ENCODE results near the gene SLAMF7. TPM values are rescaled to one million over a fixed set of nuclear protein-coding genes. Genes with fewer than 3 reads are reported as not detected.

The SLAMF7 gene
- total and polyA plus RNA-seq, 3 donors from 2014 or later, result 0.68 to 5.1 TPM; not detected in 1

GRCh38 chr1:160789051-160789701 lies 50.1 kb downstream of the SLAMF7 start:
- intact Hi-C loops (cut with DNase I; ENCODE audit: low total_unique reads), result no loop called here
- H3K27me3 ChIP-seq, result no peaks in the 10 kb centered on the region
- TF ChIP-seq POLR2A (IDR thresholded peaks at IDR 0.05), result no peak
- TF ChIP-seq CTCF (IDR thresholded peaks at IDR 0.05), result no peak
- H3K4me1 ChIP-seq, result no peaks in the 10 kb centered on the region
- H3K9me3 ChIP-seq, result no peaks in the 10 kb centered on the region
- WGBS, 2 donors, result 92 to 94% methylated on average over 11 of the region's 11 CpGs
- no peak for DNase-seq
- H3K36me3 ChIP-seq (ENCODE audit: low read depth, missing control alignments), result no peaks in the 10 kb centered on the region
- H3K4me3 ChIP-seq, result no peak overlapping the region
- H3K27ac ChIP-seq, result no peak overlapping the region

GRCh38 chr1:160789702-160790611 lies 50.9 kb downstream of the SLAMF7 start:
- H3K27me3 ChIP-seq, result no peaks in the 10 kb centered on the region
- TF ChIP-seq CTCF (IDR thresholded peaks at IDR 0.05), result no peak
- no peak for TF ChIP-seq POLR2A (IDR thresholded peaks at IDR 0.05)
- H3K36me3 ChIP-seq (ENCODE audit: low read depth, missing control alignments), result no peaks in the 10 kb centered on the region
- 85 to 87% methylated on average over 13 of the region's 13 CpGs for WGBS, 2 donors
- H3K27ac ChIP-seq, result no peak overlapping the region
- H3K9me3 ChIP-seq, result no peaks in the 10 kb centered on the region
- H3K4me3 ChIP-seq, result no peak overlapping the region
- DNase-seq, result no peak
- no peaks in the 10 kb centered on the region for H3K4me1 ChIP-seq
- intact Hi-C loops (cut with DNase I; ENCODE audit: low total_unique reads), result no loop called here

GRCh38 chr1:160794376-160794775 lies 55.3 kb downstream of the SLAMF7 start:
- WGBS, 2 donors, result 47 to 53% methylated on average over 3 of the region's 3 CpGs

GRCh38 chr1:160795951-160796383 lies 56.9 kb downstream of the SLAMF7 start, which contains the start of gene LY9:
LY9 (plus strand) TSS chr1:160796174; CDS start chr1:160796188, 14 bp downstream.
- Histone ChIP-seq H3K4me3 (no peak within 1 kb of the TSS), H3K27me3 (no peaks in the 10 kb centered on the region), H3K27ac (no peak within 1 kb of the TSS), H3K9me3 (no peaks in the 10 kb centered on the region), H3K36me3 (ENCODE audit: low read depth, missing control alignments) (no peaks in the 10 kb centered on the region), H3K4me1 (no peaks in the 10 kb centered on the region)
- DNase-seq, result no peak
- TF ChIP-seq POLR2A (IDR thresholded peaks at IDR 0.05) (no peak), CTCF (IDR thresholded peaks at IDR 0.05) (no peak)
- intact Hi-C loops (cut with DNase I; ENCODE audit: low total_unique reads), result no loop called here
- 88 to 96% methylated on average over 4 of the region's 4 CpGs for WGBS, 2 donors

More at GRCh38 chr1:160794376-160794775, 55.3 kb downstream of the SLAMF7 start:
- H3K36me3 ChIP-seq (ENCODE audit: low read depth, missing control alignments), result no peaks in the 10 kb centered on the region
- no peaks in the 10 kb centered on the region for H3K4me1 ChIP-seq
- no peaks in the 10 kb centered on the region for H3K9me3 ChIP-seq
- TF ChIP-seq POLR2A (IDR thresholded peaks at IDR 0.05) (no peak), CTCF (IDR thresholded peaks at IDR 0.05) (no peak)
- DNase-seq, result no peak
- no peak overlapping the region for H3K4me3 ChIP-seq
- no peaks in the 10 kb centered on the region for H3K27me3 ChIP-seq
- no peak overlapping the region for H3K27ac ChIP-seq
- intact Hi-C loops (cut with DNase I; ENCODE audit: low total_unique reads), result no loop called here
